A549 (cell line): ENCODE measurements around the gene SLC25A10. TPM values are rescaled to one million over a fixed set of nuclear protein-coding genes. Genes with fewer than 3 reads are reported as not detected.

Experiments used
- ATAC-seq, 2 experiments: fragments of 200-7000 bp in 1 of 2; fragments of >200 bp in 1 of 2; cut with Nextera tagmentation in 1 of 2; cut with Tn5 transposase in 1 of 2; 3 replicates each; pipeline versions ENCODE4 v1.8.0 to v1.9.1; 2018 to 2020; ENCODE audit warnings: mild to moderate bottlenecking in 1 of 2, moderate library complexity in 1 of 2
- CTCF ChIA-PET: fragments of 300-600 bp; sonication (Branson Sonifier 250); formaldehyde crosslinking; extraction: SDS; loops from one replicate; lab custom pipeline; 2021; ENCODE audit warnings: antibody characterized with exemption, inconsistent platforms; lab: Yijun Ruan, JAX
- POLR2A ChIA-PET: fragments of 350-600 bp; formaldehyde crosslinking; extraction: SDS; loops from one replicate; lab custom pipeline; 2021; ENCODE audit warnings: antibody characterized with exemption, inconsistent platforms; lab: Yijun Ruan, JAX
- DNase-seq, 2 experiments: peaks; one replicate each; pipeline versions ENCODE4 v3.0.0 to v3.0.0-alpha.2; 2011 to 2016; ENCODE audit warnings: low read depth in 1 of 2, low spot score in 1 of 2
- FAIRE-seq: peaks from 2 replicates; lab custom pipeline; 2011; peaks lifted over from hg19 to GRCh38; lab: Jason Lieb, UNC
- H3K27ac ChIP-seq, 2 experiments: fragments of >200 bp; sonication (Bioruptor Twin); formaldehyde crosslinking; 3 replicates each; pipeline ENCODE4 v1.5.1; 2016 to 2017
- H3K4me1 ChIP-seq: fragments of >200 bp; sonication (Bioruptor Twin); formaldehyde crosslinking; 3 replicates; pipeline ENCODE4 v1.6.1; 2016
- H3K4me2 ChIP-seq: fragments of >200 bp; sonication (Bioruptor Twin); formaldehyde crosslinking; 3 replicates; pipeline ENCODE4 v1.6.1; 2016
- H3K4me3 ChIP-seq: fragments of >200 bp; sonication (Bioruptor Twin); formaldehyde crosslinking; 3 replicates; pipeline ENCODE4 v1.5.1; 2016
- H3K9me3 ChIP-seq: fragments of >200 bp; sonication (Bioruptor Twin); formaldehyde crosslinking; 3 replicates; pipeline ENCODE4 v1.6.1; 2016
- CBX8 ChIP-seq: fragments of 200-600 bp; sonication (generic); IDR thresholded peaks from 2 replicates; pipeline ENCODE4 v1.6.1; 2016
- CHD2 ChIP-seq: fragments of 150-350 bp; IDR thresholded peaks from 2 replicates; pipeline ENCODE4 v1.6.1; 2014; ENCODE audit warnings: low read length; ENCODE audit not compliant: partially characterized antibody
- CHD4 ChIP-seq: fragments of 200-600 bp; sonication (generic); IDR thresholded peaks from 2 replicates; pipeline ENCODE4 v1.6.1; 2016; ENCODE audit warnings: antibody characterized with exemption, mild to moderate bottlenecking, borderline replicate concordance
- EHF ChIP-seq: fragments of 250-450 bp; sonication (Bioruptor Pico); IDR thresholded peaks from 2 replicates; pipeline ENCODE4 v1.5.0; 2020; ENCODE audit warnings: mild to moderate bottlenecking
- EHMT2 ChIP-seq: fragments of 200-600 bp; sonication (generic); IDR thresholded peaks from 2 replicates; pipeline ENCODE4 v1.6.1; 2016; ENCODE audit warnings: antibody characterized with exemption, low read depth, mild to moderate bottlenecking, moderate library complexity
- FOSB ChIP-seq: fragments of 250-450 bp; sonication (Bioruptor Pico); IDR thresholded peaks from 2 replicates; pipeline ENCODE4 v1.5.0; 2020; ENCODE audit warnings: mild to moderate bottlenecking, moderate library complexity
- HOXB5 ChIP-seq: fragments of 250-450 bp; sonication (Bioruptor Pico); IDR thresholded peaks from 2 replicates; pipeline ENCODE4 v1.5.0; 2020; ENCODE audit warnings: mild to moderate bottlenecking, moderate library complexity
- JUNB ChIP-seq: fragments of >200 bp; sonication (Bioruptor Twin); formaldehyde crosslinking; IDR thresholded peaks from 2 replicates; pipeline ENCODE4 v1.6.1; 2016
- MYC ChIP-seq: IDR thresholded peaks from 2 replicates; pipeline ENCODE4 v1.6.1; 2012; ENCODE audit warnings: mild to moderate bottlenecking, inconsistent platforms, low read length, improper control_type of control experiment, borderline replicate concordance
- NPAS2 ChIP-seq: fragments of 250-450 bp; sonication (Bioruptor Pico); IDR thresholded peaks from 2 replicates; pipeline ENCODE4 v1.8.0; 2022; ENCODE audit warnings: mild to moderate bottlenecking, moderate library complexity, borderline replicate concordance
- POLR2A ChIP-seq: IDR thresholded peaks from 2 replicates; pipeline ENCODE4 v1.6.1; 2012; ENCODE audit warnings: mild to moderate bottlenecking, low read length
- POLR2AphosphoS2 ChIP-seq: conservative IDR thresholded peaks from 2 replicates; pipeline ENCODE4 v1.6.1; 2012; ENCODE audit warnings: low read length, improper control_type of control experiment, inconsistent platforms
- RNF2 ChIP-seq: fragments of 200-600 bp; sonication (generic); IDR thresholded peaks from 2 replicates; pipeline ENCODE4 v1.6.1; 2016; ENCODE audit warnings: low read depth, mild to moderate bottlenecking, antibody characterized with exemption, moderate library complexity, borderline replicate concordance
- SMC3 ChIP-seq: fragments of >200 bp; sonication (Bioruptor Twin); formaldehyde crosslinking; IDR thresholded peaks from 3 replicates; pipeline ENCODE4 v1.6.1; 2018; ENCODE audit warnings: inconsistent platforms
- ZC3H11A ChIP-seq: fragments of 450-650 bp; IDR thresholded peaks from 2 replicates; pipeline ENCODE4 v1.6.1; 2014; ENCODE audit warnings: antibody characterized with exemption, mild to moderate bottlenecking
- ZFP36 ChIP-seq: fragments of 450-650 bp; IDR thresholded peaks from 2 replicates; pipeline ENCODE4 v1.6.1; 2014; ENCODE audit warnings: borderline replicate concordance; ENCODE audit not compliant: partially characterized antibody
- WGBS: methylation state at CpG from one replicate; pipeline ENCODE4 v1.1.6; 2017; ENCODE audit errors: missing lambda C conversion rate; 5-methylcytosine and 5-hydroxymethylcytosine counted together
- polyA plus RNA-seq, 4 experiments: library from polyadenylated mRNA; depleted of rRNA in 3 of 4; stranded (reverse); fragments of >200 nt; fragmentation: RNase III in 1 of 4; extraction: RNeasy Plus Mini Kit Qiagen cat#74134 plus additional on column Dnase treatment in 1 of 4; gene quantifications; 2 replicates in 3 of 4; 3 replicates in 1 of 4; pipeline ENCODE4 v1.2.3, GENCODE V29; 2011 to 2017
- TF ChIP-seq, protein P1 (sequence below): fragments of 200-600 bp; sonication (generic); IDR thresholded peaks from 2 replicates; pipeline ENCODE4 v1.6.1; 2016; ENCODE audit warnings: antibody characterized with exemption, mild to moderate bottlenecking, moderate library complexity
- TF ChIP-seq, protein P2 (sequence below): fragments of >200 bp; sonication (Bioruptor Twin); formaldehyde crosslinking; IDR thresholded peaks from 2 replicates; pipeline ENCODE4 v1.6.1; 2016
- TF ChIP-seq, protein P3 (sequence below): fragments of 150-350 bp; IDR thresholded peaks from 2 replicates; pipeline ENCODE4 v1.6.1; 2014; ENCODE audit warnings: low read depth, mild to moderate bottlenecking, low read length
- TF ChIP-seq, protein P4 (sequence below): fragments of >200 bp; sonication (Bioruptor Twin); formaldehyde crosslinking; IDR thresholded peaks from 3 replicates; pipeline ENCODE4 v1.5.1; 2016
- TF ChIP-seq, protein P5 (sequence below): IDR thresholded peaks from 2 replicates; pipeline ENCODE4 v1.6.1; 2012

Gene SLC25A10
- polyA plus RNA-seq, 2 of the 4 experiments (the other 2 are of a cell fraction): 20.0 to 47.0 TPM

DNA sequence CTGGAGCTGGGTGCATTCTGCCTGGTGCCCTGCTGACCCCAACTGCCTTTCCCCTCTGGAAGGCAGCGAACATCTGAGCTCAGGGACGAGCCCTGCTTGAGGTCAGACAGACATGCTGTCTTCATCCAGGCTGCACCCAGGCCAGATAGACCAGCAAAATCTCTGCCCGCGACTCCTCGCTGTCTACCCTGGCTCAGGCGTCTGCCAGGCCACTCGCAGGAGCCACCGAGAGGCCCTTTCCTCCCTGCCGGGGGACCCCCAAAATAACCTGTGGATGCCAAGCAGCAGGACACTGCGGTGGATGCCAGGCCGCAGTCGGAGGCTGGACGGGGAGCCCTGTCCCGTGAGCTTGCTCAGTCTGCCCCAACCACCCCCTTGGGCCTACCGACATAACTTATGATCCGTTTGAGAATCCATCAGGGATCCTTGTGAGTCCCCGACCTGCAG, 3.3 kb upstream of the SLC25A10 start (continued):
- TF ChIP-seq, protein P1, sequence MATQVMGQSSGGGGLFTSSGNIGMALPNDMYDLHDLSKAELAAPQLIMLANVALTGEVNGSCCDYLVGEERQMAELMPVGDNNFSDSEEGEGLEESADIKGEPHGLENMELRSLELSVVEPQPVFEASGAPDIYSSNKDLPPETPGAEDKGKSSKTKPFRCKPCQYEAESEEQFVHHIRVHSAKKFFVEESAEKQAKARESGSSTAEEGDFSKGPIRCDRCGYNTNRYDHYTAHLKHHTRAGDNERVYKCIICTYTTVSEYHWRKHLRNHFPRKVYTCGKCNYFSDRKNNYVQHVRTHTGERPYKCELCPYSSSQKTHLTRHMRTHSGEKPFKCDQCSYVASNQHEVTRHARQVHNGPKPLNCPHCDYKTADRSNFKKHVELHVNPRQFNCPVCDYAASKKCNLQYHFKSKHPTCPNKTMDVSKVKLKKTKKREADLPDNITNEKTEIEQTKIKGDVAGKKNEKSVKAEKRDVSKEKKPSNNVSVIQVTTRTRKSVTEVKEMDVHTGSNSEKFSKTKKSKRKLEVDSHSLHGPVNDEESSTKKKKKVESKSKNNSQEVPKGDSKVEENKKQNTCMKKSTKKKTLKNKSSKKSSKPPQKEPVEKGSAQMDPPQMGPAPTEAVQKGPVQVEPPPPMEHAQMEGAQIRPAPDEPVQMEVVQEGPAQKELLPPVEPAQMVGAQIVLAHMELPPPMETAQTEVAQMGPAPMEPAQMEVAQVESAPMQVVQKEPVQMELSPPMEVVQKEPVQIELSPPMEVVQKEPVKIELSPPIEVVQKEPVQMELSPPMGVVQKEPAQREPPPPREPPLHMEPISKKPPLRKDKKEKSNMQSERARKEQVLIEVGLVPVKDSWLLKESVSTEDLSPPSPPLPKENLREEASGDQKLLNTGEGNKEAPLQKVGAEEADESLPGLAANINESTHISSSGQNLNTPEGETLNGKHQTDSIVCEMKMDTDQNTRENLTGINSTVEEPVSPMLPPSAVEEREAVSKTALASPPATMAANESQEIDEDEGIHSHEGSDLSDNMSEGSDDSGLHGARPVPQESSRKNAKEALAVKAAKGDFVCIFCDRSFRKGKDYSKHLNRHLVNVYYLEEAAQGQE: no peak
- no peak for TF ChIP-seq CHD4
- TF ChIP-seq, protein P2, sequence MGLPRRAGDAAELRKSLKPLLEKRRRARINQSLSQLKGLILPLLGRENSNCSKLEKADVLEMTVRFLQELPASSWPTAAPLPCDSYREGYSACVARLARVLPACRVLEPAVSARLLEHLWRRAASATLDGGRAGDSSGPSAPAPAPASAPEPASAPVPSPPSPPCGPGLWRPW: no peak
- TF ChIP-seq, protein P3, sequence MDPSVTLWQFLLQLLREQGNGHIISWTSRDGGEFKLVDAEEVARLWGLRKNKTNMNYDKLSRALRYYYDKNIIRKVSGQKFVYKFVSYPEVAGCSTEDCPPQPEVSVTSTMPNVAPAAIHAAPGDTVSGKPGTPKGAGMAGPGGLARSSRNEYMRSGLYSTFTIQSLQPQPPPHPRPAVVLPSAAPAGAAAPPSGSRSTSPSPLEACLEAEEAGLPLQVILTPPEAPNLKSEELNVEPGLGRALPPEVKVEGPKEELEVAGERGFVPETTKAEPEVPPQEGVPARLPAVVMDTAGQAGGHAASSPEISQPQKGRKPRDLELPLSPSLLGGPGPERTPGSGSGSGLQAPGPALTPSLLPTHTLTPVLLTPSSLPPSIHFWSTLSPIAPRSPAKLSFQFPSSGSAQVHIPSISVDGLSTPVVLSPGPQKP: no peak
- no peak for TF ChIP-seq FOSB (CRISPR knock-in tag)
- no peak for TF ChIP-seq RNF2
- TF ChIP-seq MYC: no peak
- no peak for TF ChIP-seq EHF (CRISPR knock-in tag)

DNA sequence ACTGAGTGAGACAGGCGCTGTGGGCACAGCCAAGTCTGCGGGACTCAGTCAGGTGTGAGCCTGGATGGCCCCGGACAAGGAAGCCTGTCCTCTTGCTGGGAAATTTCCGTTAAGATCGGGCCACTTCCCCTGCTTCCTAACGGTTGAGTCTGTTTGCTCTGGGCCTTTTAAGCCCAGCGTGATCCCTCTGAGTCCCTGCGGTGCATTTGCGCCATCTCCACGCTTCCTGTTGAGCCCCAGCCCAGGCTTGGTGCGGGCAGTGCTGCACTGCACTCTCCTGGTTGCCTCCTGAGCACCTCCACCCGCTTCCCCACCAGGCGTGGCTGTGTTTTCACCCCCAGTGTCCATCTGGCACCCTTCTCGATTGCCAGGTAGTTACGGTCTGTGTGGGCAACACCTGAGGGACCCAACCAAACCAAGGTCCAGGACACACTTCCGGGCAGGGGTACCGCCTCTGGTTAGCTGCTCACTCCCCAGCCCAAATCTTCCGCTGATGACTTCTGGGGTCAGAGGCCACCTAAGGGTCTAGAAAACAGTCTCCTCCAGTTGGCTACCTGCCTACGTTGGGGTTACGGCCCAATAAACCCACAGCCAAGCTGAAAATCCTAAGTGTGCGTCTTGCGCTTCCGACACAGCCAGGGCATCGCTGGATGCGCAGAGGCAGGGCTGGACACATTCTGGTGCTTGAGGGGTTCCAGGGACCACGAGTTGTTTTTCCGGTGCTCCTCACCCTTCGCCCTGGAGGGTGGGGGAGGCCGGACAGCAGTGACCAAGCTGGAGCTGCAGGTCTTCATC, 1.4 kb upstream of the SLC25A10 start:
- CTCF ChIA-PET: interaction anchor here (0.6 to 1.7 kb wide), 4 partner anchors 9 to 34 kb away, joined by 3 to 10 read pairs (median 3); partner anchors contain the start of genes ARL16 and HGS
- Histone ChIP-seq H3K9me3 (no peaks in the 10 kb centered on the region), H3K4me1 (peaks cover 20% of the 10 kb centered on the region), H3K4me2 (peak overlapping the region; percentile 86), H3K4me3 (no peak overlapping the region; the same call in 2 of the 3 replicates), H3K27ac (peak overlapping the region; percentile 95; a peak in 5 of 6 replicates)
- WGBS: 89% methylated on average over 29 of the region's 29 CpGs
- FAIRE-seq: no peak
- TF ChIP-seq EHMT2 (no peak), CHD2 (no peak), POLR2AphosphoS2 (no peak; the same call in 1 of the 2 replicates), POLR2A (peak; percentile 5; the same call in 1 of the 2 replicates), ZC3H11A (no peak), ZFP36 (no peak), EHF (CRISPR knock-in tag) (no peak), JUNB (no peak), RNF2 (no peak), MYC (no peak), CBX8 (no peak), NPAS2 (no peak), HOXB5 (no peak), SMC3 (no peak)
- TF ChIP-seq, protein P4, sequence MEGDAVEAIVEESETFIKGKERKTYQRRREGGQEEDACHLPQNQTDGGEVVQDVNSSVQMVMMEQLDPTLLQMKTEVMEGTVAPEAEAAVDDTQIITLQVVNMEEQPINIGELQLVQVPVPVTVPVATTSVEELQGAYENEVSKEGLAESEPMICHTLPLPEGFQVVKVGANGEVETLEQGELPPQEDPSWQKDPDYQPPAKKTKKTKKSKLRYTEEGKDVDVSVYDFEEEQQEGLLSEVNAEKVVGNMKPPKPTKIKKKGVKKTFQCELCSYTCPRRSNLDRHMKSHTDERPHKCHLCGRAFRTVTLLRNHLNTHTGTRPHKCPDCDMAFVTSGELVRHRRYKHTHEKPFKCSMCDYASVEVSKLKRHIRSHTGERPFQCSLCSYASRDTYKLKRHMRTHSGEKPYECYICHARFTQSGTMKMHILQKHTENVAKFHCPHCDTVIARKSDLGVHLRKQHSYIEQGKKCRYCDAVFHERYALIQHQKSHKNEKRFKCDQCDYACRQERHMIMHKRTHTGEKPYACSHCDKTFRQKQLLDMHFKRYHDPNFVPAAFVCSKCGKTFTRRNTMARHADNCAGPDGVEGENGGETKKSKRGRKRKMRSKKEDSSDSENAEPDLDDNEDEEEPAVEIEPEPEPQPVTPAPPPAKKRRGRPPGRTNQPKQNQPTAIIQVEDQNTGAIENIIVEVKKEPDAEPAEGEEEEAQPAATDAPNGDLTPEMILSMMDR: no peak
- TF ChIP-seq, protein P5, sequence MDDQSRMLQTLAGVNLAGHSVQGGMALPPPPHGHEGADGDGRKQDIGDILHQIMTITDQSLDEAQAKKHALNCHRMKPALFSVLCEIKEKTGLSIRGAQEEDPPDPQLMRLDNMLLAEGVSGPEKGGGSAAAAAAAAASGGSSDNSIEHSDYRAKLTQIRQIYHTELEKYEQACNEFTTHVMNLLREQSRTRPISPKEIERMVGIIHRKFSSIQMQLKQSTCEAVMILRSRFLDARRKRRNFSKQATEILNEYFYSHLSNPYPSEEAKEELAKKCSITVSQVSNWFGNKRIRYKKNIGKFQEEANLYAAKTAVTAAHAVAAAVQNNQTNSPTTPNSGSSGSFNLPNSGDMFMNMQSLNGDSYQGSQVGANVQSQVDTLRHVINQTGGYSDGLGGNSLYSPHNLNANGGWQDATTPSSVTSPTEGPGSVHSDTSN: peak; percentile 63
- TF ChIP-seq, protein P3: no peak
- no peak; a peak in 1 of 6 replicates for ATAC-seq
- DNase-seq: no peak
- POLR2A ChIA-PET: interaction anchor here (1.0 to 3.9 kb wide), 3 partner anchors 8 to 27 kb away, joined by 6 to 41 read pairs (median 8); partner anchors contain the start of genes ARL16, HGS and MRPL12
